Neural cell (in vitro differentiated cells): ENCODE measurements around the gene HOXB5. TPM values are rescaled to one million over a fixed set of nuclear protein-coding genes. Genes with fewer than 3 reads are reported as not detected.

Experiments used
- H2AFZ ChIP-seq: fragments of 200-600, 300-800 bp; sonication (generic), shearing (Covaris generic); 2 replicates; pipeline ENCODE4 v1.6.0; 2014; ENCODE audit warnings: low read depth, mild to moderate bottlenecking, antibody characterized with exemption, low read length, moderate library complexity
- H3F3A ChIP-seq: fragments of 200-600 bp; shearing (Covaris generic); 2 replicates; pipeline ENCODE4 v1.6.1; 2016; ENCODE audit warnings: mild to moderate bottlenecking, moderate library complexity, mixed read lengths, antibody characterized with exemption, low read length; ENCODE audit not compliant: insufficient read depth, poor library complexity, severe bottlenecking
- H3K27ac ChIP-seq: fragments of 200-600, 300-800 bp; sonication (generic), shearing (Covaris generic); 2 replicates; pipeline ENCODE4 v1.5.1; 2014; ENCODE audit warnings: mild to moderate bottlenecking, low read length, moderate library complexity
- H3K27me3 ChIP-seq: fragments of 300-800, 200-600 bp; sonication (generic), shearing (Covaris generic); 2 replicates; pipeline ENCODE4 v1.6.0; 2014; ENCODE audit warnings: mild to moderate bottlenecking, low read depth, low read length, moderate library complexity; ENCODE audit not compliant: insufficient read depth
- H3K36me3 ChIP-seq: fragments of 300-800, 200-600 bp; sonication (generic), shearing (Covaris generic); 2 replicates; pipeline ENCODE4 v1.5.1; 2014; ENCODE audit warnings: mild to moderate bottlenecking, antibody characterized with exemption, low read length, moderate library complexity; ENCODE audit not compliant: insufficient read depth
- H3K4me2 ChIP-seq: fragments of 300-800, 200-600 bp; sonication (generic), shearing (Covaris generic); 2 replicates; pipeline ENCODE4 v1.6.0; 2014; ENCODE audit warnings: mild to moderate bottlenecking, low read length
- H3K4me3 ChIP-seq: fragments of 300-800, 200-600 bp; sonication (generic), shearing (Covaris generic); 2 replicates; pipeline ENCODE4 v1.5.1; 2014; ENCODE audit warnings: mild to moderate bottlenecking, low read length, moderate library complexity
- H3K79me2 ChIP-seq: fragments of 200-600 bp; shearing (Covaris generic); replicated peaks from 2 replicates; pipeline ENCODE4 v1.6.0; 2014; ENCODE audit warnings: mild to moderate bottlenecking, low read length, moderate library complexity; ENCODE audit not compliant: insufficient read depth
- H3K9ac ChIP-seq: fragments of 300-800, 200-600 bp; sonication (generic), shearing (Covaris generic); 2 replicates; pipeline ENCODE4 v1.6.1; 2016; ENCODE audit warnings: mild to moderate bottlenecking, low read length, mixed read lengths
- H3K9me2 ChIP-seq: fragments of 200-600 bp; shearing (Covaris generic); 2 replicates; pipeline ENCODE4 v1.6.1; 2016; ENCODE audit warnings: mild to moderate bottlenecking, low read length, mixed read lengths; ENCODE audit not compliant: insufficient read depth
- H3K9me3 ChIP-seq: fragments of 200-600, 300-800 bp; sonication (generic), shearing (Covaris generic); 2 replicates; pipeline ENCODE4 v1.6.1; 2016; ENCODE audit warnings: mild to moderate bottlenecking, mixed run types, low read length, moderate library complexity, mixed read lengths
- H4K20me1 ChIP-seq: fragments of 200-600 bp; shearing (Covaris generic); 2 replicates; pipeline ENCODE4 v1.6.1; 2016; ENCODE audit warnings: mild to moderate bottlenecking, mixed run types; ENCODE audit not compliant: insufficient read depth
- EP300 ChIP-seq: fragments of 450-650 bp; conservative IDR thresholded peaks from 2 replicates; pipeline ENCODE4 v1.6.1; 2014; ENCODE audit warnings: antibody characterized with exemption, mild to moderate bottlenecking, moderate library complexity; ENCODE audit not compliant: poor library complexity, severe bottlenecking
- EZH2 ChIP-seq: fragments of 200-600, 300-800 bp; shearing (Covaris generic), sonication (generic); IDR thresholded peaks from 2 replicates; pipeline ENCODE4 v1.6.1; 2014; ENCODE audit warnings: antibody characterized with exemption, low read length, borderline replicate concordance, mild to moderate bottlenecking; ENCODE audit not compliant: insufficient read depth, poor library complexity, severe bottlenecking
- MXI1 ChIP-seq: fragments of 450-650 bp; conservative IDR thresholded peaks from 2 replicates; pipeline ENCODE4 v1.6.1; 2014; ENCODE audit warnings: antibody characterized with exemption, mild to moderate bottlenecking; ENCODE audit not compliant: poor library complexity, severe bottlenecking
- POLR2AphosphoS5 ChIP-seq: IDR thresholded peaks from 2 replicates; pipeline ENCODE4 v1.6.1; 2012
- RAD21 ChIP-seq: fragments of 450-650 bp; conservative IDR thresholded peaks from 2 replicates; pipeline ENCODE4 v1.6.1; 2014; ENCODE audit warnings: antibody characterized with exemption, mild to moderate bottlenecking, moderate library complexity
- SMC3 ChIP-seq: fragments of 450-650 bp; conservative IDR thresholded peaks from 2 replicates; pipeline ENCODE4 v1.6.1; 2014; ENCODE audit warnings: antibody characterized with exemption, mild to moderate bottlenecking, moderate library complexity; ENCODE audit not compliant: poor library complexity
- TAF1 ChIP-seq: IDR thresholded peaks from 2 replicates; pipeline ENCODE4 v1.6.1; 2012; ENCODE audit warnings: low read depth
- polyA plus RNA-seq: library from polyadenylated mRNA; depleted of rRNA; stranded (reverse); fragments of >200 nt; gene quantifications from 2 replicates; pipeline ENCODE4 v1.2.3, GENCODE V29; 2014
- TF ChIP-seq, protein P1 (sequence below): fragments of 450-650 bp; IDR thresholded peaks from 2 replicates; pipeline ENCODE4 v1.5.1; 2014; ENCODE audit warnings: antibody characterized with exemption, mild to moderate bottlenecking, moderate library complexity; ENCODE audit not compliant: poor library complexity, severe bottlenecking
- TF ChIP-seq, protein P2 (sequence below): IDR thresholded peaks from 2 replicates; pipeline ENCODE4 v1.6.1; 2012; ENCODE audit warnings: borderline replicate concordance

HOXB5 gene
- polyA plus RNA-seq, 1 donor from 2014 or later = not detected

DNA sequence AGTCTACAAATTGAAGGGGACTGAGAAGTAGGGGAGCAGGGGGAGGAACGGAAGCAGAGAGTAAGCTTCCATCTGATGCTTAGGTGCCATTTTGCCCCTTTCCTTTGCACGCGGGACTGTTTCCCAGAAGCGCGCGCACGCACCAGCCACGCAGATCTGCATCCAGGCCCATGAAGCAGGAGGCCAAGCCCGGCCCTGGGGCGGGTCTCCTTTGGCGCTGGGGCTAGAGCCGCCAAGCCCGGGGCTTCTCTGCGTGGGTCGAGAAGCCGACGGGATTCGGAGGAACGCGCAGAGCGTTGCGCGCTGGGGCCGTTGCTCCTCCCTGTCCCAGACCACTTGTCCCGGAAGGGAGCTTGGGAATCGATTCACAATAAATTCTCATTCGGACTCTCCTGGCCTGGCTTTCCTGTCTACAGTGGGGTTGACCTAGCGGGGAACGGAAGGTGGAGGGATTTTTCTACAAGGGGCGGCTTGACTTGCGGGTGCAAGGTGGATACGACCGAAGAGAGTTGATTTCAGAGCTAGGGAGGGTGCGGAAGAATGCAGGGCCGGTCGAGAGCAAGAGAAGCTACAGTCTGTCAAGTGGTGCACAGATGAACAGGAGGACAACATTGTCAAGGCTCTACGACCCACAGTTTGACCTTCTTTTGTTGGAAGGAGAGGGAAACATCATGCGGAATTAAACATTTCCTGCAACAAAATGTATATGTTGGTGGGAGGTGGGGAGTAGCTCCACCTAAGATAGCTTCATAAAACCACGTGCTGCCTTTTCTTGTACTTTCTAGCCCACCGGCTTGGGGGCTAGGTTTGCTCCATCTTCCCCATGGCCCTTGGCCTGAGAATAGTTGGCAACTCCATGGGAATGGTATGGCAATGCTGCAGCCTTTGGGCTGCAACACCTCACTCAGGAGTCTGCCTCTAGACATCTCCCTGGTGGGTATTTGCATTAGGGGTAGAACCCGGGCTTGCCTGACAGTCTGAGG is 28.1 kb upstream of the HOXB5 start:
- Histone ChIP-seq H3F3A (no peaks in the 10 kb centered on the region), H3K27me3 (peaks cover 100% of the 10 kb centered on the region), H3K9me3 (peaks cover 8% of the 10 kb centered on the region), H4K20me1 (no peaks in the 10 kb centered on the region), H3K36me3 (no peaks in the 10 kb centered on the region), H3K4me2 (no peak overlapping the region), H3K9me2 (no peaks in the 10 kb centered on the region), H3K79me2 (no peaks in the 10 kb centered on the region), H3K9ac (no peak overlapping the region), H2AFZ (no peak overlapping the region), H3K27ac (no peak overlapping the region), H3K4me3 (no peak overlapping the region)
- no peak for TF ChIP-seq RAD21
- no peak for TF ChIP-seq POLR2AphosphoS5
- TF ChIP-seq, protein P1, sequence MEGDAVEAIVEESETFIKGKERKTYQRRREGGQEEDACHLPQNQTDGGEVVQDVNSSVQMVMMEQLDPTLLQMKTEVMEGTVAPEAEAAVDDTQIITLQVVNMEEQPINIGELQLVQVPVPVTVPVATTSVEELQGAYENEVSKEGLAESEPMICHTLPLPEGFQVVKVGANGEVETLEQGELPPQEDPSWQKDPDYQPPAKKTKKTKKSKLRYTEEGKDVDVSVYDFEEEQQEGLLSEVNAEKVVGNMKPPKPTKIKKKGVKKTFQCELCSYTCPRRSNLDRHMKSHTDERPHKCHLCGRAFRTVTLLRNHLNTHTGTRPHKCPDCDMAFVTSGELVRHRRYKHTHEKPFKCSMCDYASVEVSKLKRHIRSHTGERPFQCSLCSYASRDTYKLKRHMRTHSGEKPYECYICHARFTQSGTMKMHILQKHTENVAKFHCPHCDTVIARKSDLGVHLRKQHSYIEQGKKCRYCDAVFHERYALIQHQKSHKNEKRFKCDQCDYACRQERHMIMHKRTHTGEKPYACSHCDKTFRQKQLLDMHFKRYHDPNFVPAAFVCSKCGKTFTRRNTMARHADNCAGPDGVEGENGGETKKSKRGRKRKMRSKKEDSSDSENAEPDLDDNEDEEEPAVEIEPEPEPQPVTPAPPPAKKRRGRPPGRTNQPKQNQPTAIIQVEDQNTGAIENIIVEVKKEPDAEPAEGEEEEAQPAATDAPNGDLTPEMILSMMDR = no peak
- no peak for TF ChIP-seq SMC3
- TF ChIP-seq, protein P2, sequence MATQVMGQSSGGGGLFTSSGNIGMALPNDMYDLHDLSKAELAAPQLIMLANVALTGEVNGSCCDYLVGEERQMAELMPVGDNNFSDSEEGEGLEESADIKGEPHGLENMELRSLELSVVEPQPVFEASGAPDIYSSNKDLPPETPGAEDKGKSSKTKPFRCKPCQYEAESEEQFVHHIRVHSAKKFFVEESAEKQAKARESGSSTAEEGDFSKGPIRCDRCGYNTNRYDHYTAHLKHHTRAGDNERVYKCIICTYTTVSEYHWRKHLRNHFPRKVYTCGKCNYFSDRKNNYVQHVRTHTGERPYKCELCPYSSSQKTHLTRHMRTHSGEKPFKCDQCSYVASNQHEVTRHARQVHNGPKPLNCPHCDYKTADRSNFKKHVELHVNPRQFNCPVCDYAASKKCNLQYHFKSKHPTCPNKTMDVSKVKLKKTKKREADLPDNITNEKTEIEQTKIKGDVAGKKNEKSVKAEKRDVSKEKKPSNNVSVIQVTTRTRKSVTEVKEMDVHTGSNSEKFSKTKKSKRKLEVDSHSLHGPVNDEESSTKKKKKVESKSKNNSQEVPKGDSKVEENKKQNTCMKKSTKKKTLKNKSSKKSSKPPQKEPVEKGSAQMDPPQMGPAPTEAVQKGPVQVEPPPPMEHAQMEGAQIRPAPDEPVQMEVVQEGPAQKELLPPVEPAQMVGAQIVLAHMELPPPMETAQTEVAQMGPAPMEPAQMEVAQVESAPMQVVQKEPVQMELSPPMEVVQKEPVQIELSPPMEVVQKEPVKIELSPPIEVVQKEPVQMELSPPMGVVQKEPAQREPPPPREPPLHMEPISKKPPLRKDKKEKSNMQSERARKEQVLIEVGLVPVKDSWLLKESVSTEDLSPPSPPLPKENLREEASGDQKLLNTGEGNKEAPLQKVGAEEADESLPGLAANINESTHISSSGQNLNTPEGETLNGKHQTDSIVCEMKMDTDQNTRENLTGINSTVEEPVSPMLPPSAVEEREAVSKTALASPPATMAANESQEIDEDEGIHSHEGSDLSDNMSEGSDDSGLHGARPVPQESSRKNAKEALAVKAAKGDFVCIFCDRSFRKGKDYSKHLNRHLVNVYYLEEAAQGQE = no peak
- no peak for TF ChIP-seq TAF1
- TF ChIP-seq EZH2 = peak; percentile 40

DNA sequence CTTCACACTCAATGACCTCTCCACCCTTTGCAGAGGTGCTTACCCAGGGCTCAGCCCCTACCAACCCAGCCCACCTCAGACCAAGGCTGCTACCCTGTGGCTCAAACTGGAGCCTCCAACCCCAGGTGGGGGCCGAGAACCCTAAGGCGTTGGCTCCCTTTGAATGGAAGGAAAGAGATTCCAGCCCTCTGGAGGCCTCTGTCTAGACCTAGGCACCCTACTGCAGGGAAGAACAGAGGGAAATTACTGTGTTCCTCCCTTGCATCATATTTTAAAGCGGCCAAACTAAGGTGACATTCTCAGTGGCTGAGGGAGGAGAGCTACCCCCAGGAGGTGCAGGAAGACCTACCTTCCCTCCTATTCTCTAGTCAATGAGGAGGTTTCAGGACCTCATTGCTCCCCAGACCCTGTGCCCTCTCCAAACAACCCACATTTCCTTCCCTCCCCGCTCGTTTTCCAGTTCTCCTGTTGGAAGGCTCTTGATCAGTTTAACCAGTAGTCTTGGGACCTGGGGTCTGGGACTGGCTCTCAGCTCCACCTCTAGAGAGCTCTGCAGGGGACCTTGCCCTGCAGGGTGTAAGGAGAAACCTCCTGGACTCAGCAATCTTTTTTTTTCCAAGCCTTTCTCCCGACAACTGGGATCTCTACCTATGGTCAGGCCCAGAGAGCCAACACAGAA is 27.0 kb upstream of the HOXB5 start:
- H3K27ac ChIP-seq = no peak overlapping the region
- H3K36me3 ChIP-seq = no peaks in the 10 kb centered on the region
- no peak overlapping the region for H3K4me3 ChIP-seq

More for the DNA sequence above, 27.0 kb upstream of the HOXB5 start:
- Histone ChIP-seq H3K9ac (no peak overlapping the region), H3K27me3 (peaks cover 100% of the 10 kb centered on the region), H3K4me2 (no peak overlapping the region), H3K79me2 (no peaks in the 10 kb centered on the region), H3K9me3 (peaks cover 8% of the 10 kb centered on the region), H3K9me2 (no peaks in the 10 kb centered on the region), H2AFZ (no peak overlapping the region), H4K20me1 (no peaks in the 10 kb centered on the region), H3F3A (no peaks in the 10 kb centered on the region)
- TF ChIP-seq SMC3 (no peak), TAF1 (no peak), EP300 (no peak), POLR2AphosphoS5 (no peak), EZH2 (no peak), RAD21 (no peak), MXI1 (no peak)
- TF ChIP-seq, protein P2 = no peak
- TF ChIP-seq, protein P1 = no peak
